Activated T-helper 1 cell treated with anti-CD3 and anti-CD28 coated beads, Interleukin-12 subunit alpha, Interleukin-12 subunit beta, Interleukin-2, Interleukin-4 antibody, amounts not matched to agents 30 ng/mL and 10 ng/mL and 1 ng/mL, durations not matched to agents 14 hours and 24 hours and 36 hours (primary cell): Measurements from ENCODE around the gene COMT. TPM values are rescaled to one million over a fixed set of nuclear protein-coding genes. Genes with fewer than 3 reads are reported as not detected.

ENCODE experiments used
- DNase-seq: peaks from one replicate; pipeline ENCODE4 v3.0.0; 2021; ENCODE audit warnings: low spot score
- H3K27ac Mint-ChIP-seq: one replicate; pipeline ENCODE4 v1.8.0; 2021; ENCODE audit warnings: mild to moderate bottlenecking, mixed read lengths
- H3K27me3 Mint-ChIP-seq: one replicate; pipeline ENCODE4 v1.8.0; 2022; ENCODE audit warnings: mild to moderate bottlenecking, moderate library complexity, mixed read lengths; ENCODE audit not compliant: insufficient read depth
- H3K36me3 Mint-ChIP-seq: one replicate; pipeline ENCODE4 v1.8.0; 2021; ENCODE audit warnings: low read depth, mixed read lengths
- H3K4me1 Mint-ChIP-seq: one replicate; pipeline ENCODE4 v1.8.0; 2021; ENCODE audit warnings: low read depth, mixed read lengths
- H3K4me3 Mint-ChIP-seq: one replicate; pipeline ENCODE4 v1.8.0; 2021; ENCODE audit warnings: mild to moderate bottlenecking, moderate library complexity, mixed read lengths
- H3K9me3 Mint-ChIP-seq: one replicate; pipeline ENCODE4 v1.8.0; 2021; ENCODE audit warnings: mixed read lengths
- intact Hi-C: fragments of 100-400 bp; cut with micrococcal nuclease; formaldehyde crosslinking; loops from one replicate; pipeline ENCODE4 v1.15.1; 2024
- total RNA-seq: library from RNA; stranded (reverse); gene quantifications from 2 replicates; pipeline ENCODE4 v1.2.3, GENCODE V29; 2022

The COMT gene
- total RNA-seq, 1 donor from 2014 or later = 99.4 TPM

DNA sequence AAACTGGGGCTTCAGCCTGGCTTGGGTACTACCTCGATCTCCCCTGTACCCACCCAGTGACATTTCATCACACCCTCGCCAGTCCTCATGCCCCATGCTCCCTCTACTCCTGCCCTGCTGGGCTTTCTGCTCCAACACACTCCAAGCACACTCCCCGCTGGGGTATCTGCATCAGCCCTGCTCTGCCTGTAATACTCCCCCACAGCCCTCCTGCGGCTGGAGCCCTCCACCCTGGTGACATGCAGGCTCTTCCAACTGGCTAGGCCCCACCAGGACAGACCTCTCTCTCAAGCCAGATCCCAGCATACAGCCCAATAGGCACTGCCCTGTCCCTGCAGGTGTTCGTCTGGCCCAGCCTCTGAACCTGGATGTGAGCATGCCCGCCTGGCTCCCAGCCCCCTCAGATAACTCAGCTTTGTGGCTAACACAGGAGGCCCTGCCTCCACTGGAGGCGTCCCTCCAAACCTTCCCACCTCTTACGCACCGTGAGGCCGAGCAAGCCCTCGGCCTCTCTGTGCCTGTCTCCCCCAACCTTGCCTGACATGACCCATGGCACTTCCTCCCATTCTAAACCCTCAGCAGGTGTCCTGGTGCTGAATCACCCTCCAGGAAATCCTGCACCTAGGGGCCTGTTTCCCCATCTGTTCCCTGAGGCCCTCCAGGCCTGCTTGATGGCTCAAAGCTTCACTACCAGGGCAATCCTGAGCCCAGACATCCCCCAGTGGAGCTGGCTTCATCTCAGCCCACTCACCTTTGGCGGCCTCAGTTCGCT is 33.5 kb downstream of the COMT start:
- Mint-ChIP-seq H3K9me3 (no peaks in the 10 kb centered on the region), H3K4me3 (no peak overlapping the region), H3K36me3 (no peaks in the 10 kb centered on the region), H3K27ac (no peak overlapping the region), H3K4me1 (peaks cover 9% of the 10 kb centered on the region), H3K27me3 (no peaks in the 10 kb centered on the region)
- intact Hi-C loops = loop anchor here (5.0 to 10.0 kb wide), 2 partner anchors 292 to 460 kb away; partner anchors contain the start of genes RTN4R and SCARF2
- no peak for DNase-seq

DNA sequence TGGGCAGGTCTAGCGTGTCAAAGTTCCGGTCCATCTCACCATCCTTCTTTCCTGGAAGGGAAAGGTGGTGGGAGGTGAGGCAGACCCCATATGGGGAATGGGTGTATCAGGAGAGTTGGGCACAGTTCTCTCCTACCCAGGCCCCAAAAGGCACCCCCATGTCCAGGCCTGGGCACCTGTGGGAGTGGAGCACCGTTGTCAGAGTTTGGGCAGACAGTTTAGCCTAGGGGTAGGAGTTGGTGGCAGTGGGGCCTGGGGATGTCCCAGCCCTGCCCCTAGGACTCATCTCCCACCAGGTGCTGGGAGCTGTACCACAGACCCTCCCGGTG is 34.1 kb downstream of the COMT start:
- H3K4me3 Mint-ChIP-seq = no peak overlapping the region
- H3K4me1 Mint-ChIP-seq = peaks cover 9% of the 10 kb centered on the region
- no peak overlapping the region for H3K27ac Mint-ChIP-seq
- intact Hi-C loops = loop anchor here (10.0 kb wide), 1 partner anchor 459 kb away; the partner anchor contains the start of gene SCARF2
- no peak for DNase-seq
- H3K9me3 Mint-ChIP-seq = no peaks in the 10 kb centered on the region
- no peaks in the 10 kb centered on the region for H3K27me3 Mint-ChIP-seq
- no peaks in the 10 kb centered on the region for H3K36me3 Mint-ChIP-seq

- intact Hi-C loops = loop anchor here (10.0 kb wide), 1 partner anchor 458 kb away; the partner anchor contains the start of gene SCARF2
- H3K4me1 Mint-ChIP-seq = peaks cover 9% of the 10 kb centered on the region
- no peak for DNase-seq
- H3K27ac Mint-ChIP-seq = no peak overlapping the region
- H3K36me3 Mint-ChIP-seq = no peaks in the 10 kb centered on the region
- no peak overlapping the region for H3K4me3 Mint-ChIP-seq
- no peaks in the 10 kb centered on the region for H3K27me3 Mint-ChIP-seq
- no peaks in the 10 kb centered on the region for H3K9me3 Mint-ChIP-seq
Measured at GRCh38 chr22:19976671-19977070, 35.1 kb downstream of the COMT start.

GRCh38 chr22:19977296-19978243 is 36.0 kb downstream of the COMT start:
- H3K27me3 Mint-ChIP-seq = no peaks in the 10 kb centered on the region
- H3K9me3 Mint-ChIP-seq = no peaks in the 10 kb centered on the region
- H3K4me1 Mint-ChIP-seq = peaks cover 9% of the 10 kb centered on the region
- H3K4me3 Mint-ChIP-seq = no peak overlapping the region
- no peak for DNase-seq
- H3K36me3 Mint-ChIP-seq = no peaks in the 10 kb centered on the region
- intact Hi-C loops = loop anchor here (10.0 kb wide), 1 partner anchor 457 kb away; the partner anchor contains the start of gene SCARF2
- H3K27ac Mint-ChIP-seq = no peak overlapping the region

DNA sequence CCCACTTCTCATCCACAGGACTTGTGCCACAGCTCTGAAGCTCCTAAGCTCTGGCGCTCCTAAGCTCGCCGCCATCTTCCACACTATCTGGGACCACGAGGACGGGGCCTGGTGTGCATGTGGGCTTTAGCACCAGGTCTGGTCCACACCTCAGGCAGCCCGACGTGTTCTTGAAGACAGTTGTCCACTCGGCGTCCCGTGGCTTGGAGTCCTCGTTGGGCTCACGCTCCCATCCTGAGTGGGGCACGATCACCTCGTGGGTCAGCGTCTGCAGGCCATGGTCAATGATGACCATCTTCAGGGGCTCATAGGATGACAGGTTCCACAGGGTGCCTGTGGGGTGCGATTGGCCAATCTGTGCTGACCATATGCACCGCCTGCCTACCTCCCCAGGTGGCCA is 37.2 kb downstream of the COMT start:
- intact Hi-C loops = loop anchor here (10.0 kb wide), 1 partner anchor 456 kb away; the partner anchor contains the start of gene SCARF2
- Mint-ChIP-seq H3K36me3 (no peaks in the 10 kb centered on the region), H3K27me3 (no peaks in the 10 kb centered on the region), H3K4me1 (peaks cover 9% of the 10 kb centered on the region), H3K4me3 (no peak overlapping the region), H3K27ac (no peak overlapping the region), H3K9me3 (no peaks in the 10 kb centered on the region)
- DNase-seq = no peak

DNA sequence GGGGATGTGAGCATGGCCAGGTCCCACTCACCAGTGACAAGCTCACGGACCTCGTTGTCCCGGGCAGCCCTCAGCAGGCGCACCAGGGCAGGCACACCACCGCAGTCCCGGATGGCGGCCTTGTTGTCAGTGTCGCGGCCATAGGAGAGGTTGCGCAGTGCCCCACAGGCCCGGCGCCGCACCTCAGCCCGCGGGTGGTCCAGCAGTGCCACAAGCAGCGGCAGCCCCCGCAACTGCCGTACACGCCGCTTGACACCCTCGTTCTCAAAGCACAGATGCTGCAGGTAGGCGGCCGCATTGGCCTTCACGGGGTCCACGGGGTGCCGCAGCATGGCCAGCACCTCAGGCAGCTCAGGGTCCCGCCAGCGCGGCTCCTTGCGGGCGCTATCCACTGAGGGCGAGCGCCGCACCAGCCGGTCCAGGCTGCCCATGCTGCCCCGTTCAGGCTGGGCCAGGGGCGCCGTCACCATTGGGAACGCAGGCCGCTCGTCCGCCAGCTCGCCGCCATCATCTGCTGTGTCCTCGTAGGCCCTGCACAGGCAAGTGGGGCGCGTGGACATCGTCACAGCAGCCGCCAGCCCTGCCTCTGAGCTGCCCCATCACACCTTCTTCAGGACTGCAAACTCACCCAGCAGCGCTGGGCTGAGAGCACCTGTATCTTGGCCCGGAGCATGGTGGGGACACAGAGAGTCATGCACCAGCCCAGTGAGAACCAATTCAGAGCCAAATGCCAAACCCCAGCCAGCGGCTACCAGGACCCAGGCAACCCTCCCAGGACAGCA is 38.3 kb downstream of the COMT start:
- intact Hi-C loops = loop anchor here (10.0 kb wide), 1 partner anchor 455 kb away; the partner anchor contains the start of gene SCARF2

DNA sequence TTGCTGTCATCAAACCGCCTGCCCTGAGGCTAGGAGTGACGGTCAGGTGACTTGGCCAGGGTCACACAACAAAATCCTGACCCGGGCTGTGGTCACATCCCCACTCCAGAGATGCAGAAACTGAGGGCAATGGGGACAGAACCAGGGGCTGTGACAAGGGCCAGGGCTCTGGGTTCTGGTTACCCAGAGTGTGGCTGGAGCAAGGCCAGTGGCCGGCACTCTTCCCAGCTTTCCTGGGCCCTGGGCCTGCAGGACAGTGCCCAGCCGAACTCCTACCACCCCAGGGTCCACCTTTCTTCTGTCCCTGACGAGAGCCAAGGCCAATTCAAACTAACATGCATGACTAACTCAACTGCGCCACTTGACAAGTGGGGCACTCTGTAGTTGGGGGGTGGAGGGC is 39.2 kb downstream of the COMT start:
- intact Hi-C loops = no loop called here
- H3K27me3 Mint-ChIP-seq = no peaks in the 10 kb centered on the region
- no peak overlapping the region for H3K27ac Mint-ChIP-seq
- no peak for DNase-seq
- H3K4me1 Mint-ChIP-seq = no peaks in the 10 kb centered on the region
- H3K36me3 Mint-ChIP-seq = no peaks in the 10 kb centered on the region
- H3K4me3 Mint-ChIP-seq = no peak overlapping the region
- no peaks in the 10 kb centered on the region for H3K9me3 Mint-ChIP-seq

More for the DNA sequence above, 38.3 kb downstream of the COMT start:
- Mint-ChIP-seq H3K4me3 (no peak overlapping the region), H3K4me1 (peaks cover 7% of the 10 kb centered on the region), H3K27me3 (no peaks in the 10 kb centered on the region), H3K9me3 (no peaks in the 10 kb centered on the region), H3K36me3 (no peaks in the 10 kb centered on the region), H3K27ac (no peak overlapping the region)
- no peak for DNase-seq

DNA sequence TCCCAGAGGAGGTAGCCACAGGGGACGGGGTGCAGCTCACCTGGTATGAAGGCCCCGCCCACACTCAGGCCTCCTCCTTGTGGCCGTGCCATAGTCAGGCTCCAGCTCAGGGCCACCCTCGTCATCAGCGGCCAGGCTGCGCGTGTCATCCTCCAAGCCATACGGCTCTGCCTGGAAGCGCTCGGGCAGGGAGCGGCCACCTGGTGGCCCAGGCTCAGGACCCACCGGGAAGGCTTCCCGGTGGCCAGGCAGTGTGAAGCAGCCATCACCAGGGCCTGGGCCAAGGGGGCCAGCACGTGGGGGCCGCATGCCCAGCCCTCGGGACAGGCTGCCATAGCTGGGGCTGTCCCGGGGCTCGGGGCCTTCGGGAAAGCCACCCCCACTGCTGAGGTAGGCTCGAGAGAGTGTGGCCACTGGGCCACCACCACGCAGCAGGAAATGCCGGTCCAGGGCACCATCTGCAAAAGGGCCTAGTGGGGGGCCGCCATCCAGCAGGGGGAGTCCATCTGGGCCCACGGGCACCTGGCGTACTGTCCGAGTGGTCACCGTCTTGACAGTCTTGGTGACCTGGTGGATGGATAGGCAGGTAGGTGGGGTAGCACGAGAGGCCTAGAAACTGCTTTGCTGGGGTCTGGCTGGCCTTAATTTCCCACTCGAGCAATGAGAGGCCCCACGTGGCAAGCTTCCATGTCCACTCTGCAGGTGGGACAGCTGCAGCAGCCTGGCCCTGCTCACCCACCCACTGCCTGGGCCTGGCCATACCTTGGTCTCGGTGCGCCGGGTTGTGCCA is 39.8 kb downstream of the COMT start:
- Mint-ChIP-seq H3K36me3 (no peaks in the 10 kb centered on the region), H3K27ac (no peak overlapping the region), H3K9me3 (no peaks in the 10 kb centered on the region), H3K27me3 (no peaks in the 10 kb centered on the region), H3K4me1 (no peaks in the 10 kb centered on the region), H3K4me3 (no peak overlapping the region)
- intact Hi-C loops = no loop called here
- no peak for DNase-seq

GRCh38 chr22:19981961-19982920 is 40.7 kb downstream of the COMT start:
- no peak for DNase-seq
- H3K27me3 Mint-ChIP-seq = no peaks in the 10 kb centered on the region
- H3K36me3 Mint-ChIP-seq = no peaks in the 10 kb centered on the region
- no peak overlapping the region for H3K4me3 Mint-ChIP-seq
- H3K4me1 Mint-ChIP-seq = no peaks in the 10 kb centered on the region
- no peaks in the 10 kb centered on the region for H3K9me3 Mint-ChIP-seq
- intact Hi-C loops = no loop called here
- no peak overlapping the region for H3K27ac Mint-ChIP-seq

DNA sequence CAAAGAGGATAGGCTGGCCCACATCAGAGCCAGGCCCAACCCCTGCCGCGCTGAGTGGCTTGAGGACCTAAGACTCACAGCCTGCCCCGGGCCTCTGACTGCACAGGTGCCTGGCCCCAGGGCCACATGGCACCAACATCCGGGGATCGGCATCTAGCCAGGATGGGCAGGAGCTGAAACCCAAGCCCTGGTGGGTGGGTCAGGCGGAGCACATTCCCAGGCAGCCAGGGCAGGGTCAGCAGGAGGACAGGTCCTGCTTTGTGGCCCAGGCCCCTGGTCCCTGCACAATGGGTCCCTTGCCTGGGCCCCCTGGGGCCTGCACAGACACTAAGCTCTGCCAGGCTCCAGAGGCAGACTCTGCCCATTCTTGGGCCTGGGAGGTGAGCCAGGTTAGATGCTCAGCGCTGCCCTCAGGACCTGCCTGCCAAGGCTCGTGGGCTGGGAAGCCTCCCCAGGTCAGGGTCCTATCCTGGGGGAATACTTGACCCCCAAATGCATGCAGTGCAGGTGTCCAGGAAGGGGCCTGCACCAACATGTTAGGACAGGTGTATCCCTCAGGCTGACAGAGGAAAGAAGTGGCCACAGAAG is 41.5 kb downstream of the COMT start:
- no peaks in the 10 kb centered on the region for H3K4me1 Mint-ChIP-seq
- no peaks in the 10 kb centered on the region for H3K36me3 Mint-ChIP-seq
- no peak overlapping the region for H3K27ac Mint-ChIP-seq
- intact Hi-C loops = no loop called here
- no peaks in the 10 kb centered on the region for H3K9me3 Mint-ChIP-seq
- H3K27me3 Mint-ChIP-seq = peaks cover under 1% of the 10 kb centered on the region
- no peak for DNase-seq
- H3K4me3 Mint-ChIP-seq = no peak overlapping the region

- peaks cover 2% of the 10 kb centered on the region for H3K27me3 Mint-ChIP-seq
- H3K9me3 Mint-ChIP-seq = no peaks in the 10 kb centered on the region
- H3K27ac Mint-ChIP-seq = no peak overlapping the region
- intact Hi-C loops = no loop called here
- H3K36me3 Mint-ChIP-seq = no peaks in the 10 kb centered on the region
- H3K4me3 Mint-ChIP-seq = no peak overlapping the region
- no peak for DNase-seq
- H3K4me1 Mint-ChIP-seq = no peaks in the 10 kb centered on the region
Measured at GRCh38 chr22:19983741-19984140, 42.2 kb downstream of the COMT start.
